ENCODE measurements around the gene LEPROT. TPM values are rescaled to one million over a fixed set of nuclear protein-coding genes. Genes with fewer than 3 reads are reported as not detected.

Gene LEPROT
- polyA plus RNA-seq, 1 donor from 2014 or later, result 39.2 TPM

GRCh38 chr1:65425697-65426096, 5.2 kb downstream of the LEPROT start:
- Histone ChIP-seq H3K4me3 (ENCODE audit: low read length) (no peak overlapping the region), H3K27me3 (ENCODE audit: insufficient read depth, low read depth, low read length) (no peaks in the 10 kb centered on the region), H3K36me3 (ENCODE audit: insufficient read depth, low read length) (no peaks in the 10 kb centered on the region), H3K27ac (ENCODE audit: low read length) (no peak overlapping the region), H4K20me1 (ENCODE audit: insufficient read depth) (no peaks in the 10 kb centered on the region), H3K9me2 (ENCODE audit: insufficient read depth, low read length) (no peaks in the 10 kb centered on the region), H3K9ac (ENCODE audit: low read length) (no peak overlapping the region), H2AFZ (ENCODE audit: low read depth, low read length) (no peak overlapping the region), H3K79me2 (replicated peaks; ENCODE audit: insufficient read depth, low read length) (peaks cover 18% of the 10 kb centered on the region), H3F3A (ENCODE audit: insufficient read depth, low read length, poor library complexity, severe bottlenecking) (peaks cover 6% of the 10 kb centered on the region), H3K4me2 (ENCODE audit: low read length) (no peak overlapping the region), H3K9me3 (ENCODE audit: low read length) (no peaks in the 10 kb centered on the region)
- no peak for TF ChIP-seq CTCF (IDR thresholded peaks at IDR 0.05; ENCODE audit: poor library complexity, severe bottlenecking)
- TF ChIP-seq EP300 (conservative IDR thresholded peaks at IDR 0.05; ENCODE audit: poor library complexity, severe bottlenecking), result no peak
- no peak for TF ChIP-seq REST (IDR thresholded peaks at IDR 0.05; ENCODE audit: borderline replicate concordance)
- no peak for TF ChIP-seq POLR2AphosphoS5 (IDR thresholded peaks at IDR 0.05)
- no peak for TF ChIP-seq MXI1 (conservative IDR thresholded peaks at IDR 0.05; ENCODE audit: poor library complexity, severe bottlenecking)
- no peak for TF ChIP-seq EZH2 (IDR thresholded peaks at IDR 0.05; ENCODE audit: borderline replicate concordance, insufficient read depth, low read length, poor library complexity, severe bottlenecking)
- TF ChIP-seq SMC3 (conservative IDR thresholded peaks at IDR 0.05; ENCODE audit: poor library complexity), result no peak
- TF ChIP-seq RAD21 (conservative IDR thresholded peaks at IDR 0.05), result no peak
- TF ChIP-seq TAF1 (IDR thresholded peaks at IDR 0.05; ENCODE audit: low read depth), result no peak

GRCh38 chr1:65429078-65429477, 8.6 kb downstream of the LEPROT start:
- no peaks in the 10 kb centered on the region for H3K9me3 ChIP-seq (ENCODE audit: low read length)
- H3K9ac ChIP-seq (ENCODE audit: low read length), result no peak overlapping the region
- H3F3A ChIP-seq (ENCODE audit: insufficient read depth, low read length, poor library complexity, severe bottlenecking), result no peaks in the 10 kb centered on the region
- peaks cover 7% of the 10 kb centered on the region for H3K79me2 ChIP-seq (replicated peaks; ENCODE audit: insufficient read depth, low read length)
- H3K36me3 ChIP-seq (ENCODE audit: insufficient read depth, low read length), result no peaks in the 10 kb centered on the region
- no peak overlapping the region for H2AFZ ChIP-seq (ENCODE audit: low read depth, low read length)
- no peak for TF ChIP-seq EZH2 (IDR thresholded peaks at IDR 0.05; ENCODE audit: borderline replicate concordance, insufficient read depth, low read length, poor library complexity, severe bottlenecking)
- TF ChIP-seq POLR2AphosphoS5 (IDR thresholded peaks at IDR 0.05), result no peak
- no peak for TF ChIP-seq RAD21 (conservative IDR thresholded peaks at IDR 0.05)
- no peak for TF ChIP-seq CTCF (IDR thresholded peaks at IDR 0.05; ENCODE audit: poor library complexity, severe bottlenecking)
- no peak for TF ChIP-seq EP300 (conservative IDR thresholded peaks at IDR 0.05; ENCODE audit: poor library complexity, severe bottlenecking)
- no peak for TF ChIP-seq REST (IDR thresholded peaks at IDR 0.05; ENCODE audit: borderline replicate concordance)
- no peak for TF ChIP-seq MXI1 (conservative IDR thresholded peaks at IDR 0.05; ENCODE audit: poor library complexity, severe bottlenecking)
- TF ChIP-seq SMC3 (conservative IDR thresholded peaks at IDR 0.05; ENCODE audit: poor library complexity), result no peak
- TF ChIP-seq TAF1 (IDR thresholded peaks at IDR 0.05; ENCODE audit: low read depth), result no peak
- H3K4me3 ChIP-seq (ENCODE audit: low read length), result no peak overlapping the region
- no peak overlapping the region for H3K4me2 ChIP-seq (ENCODE audit: low read length)
- H3K9me2 ChIP-seq (ENCODE audit: insufficient read depth, low read length), result no peaks in the 10 kb centered on the region
- no peaks in the 10 kb centered on the region for H3K27me3 ChIP-seq (ENCODE audit: insufficient read depth, low read depth, low read length)
- no peaks in the 10 kb centered on the region for H4K20me1 ChIP-seq (ENCODE audit: insufficient read depth)
- no peak overlapping the region for H3K27ac ChIP-seq (ENCODE audit: low read length)

Measured in neural cell (in vitro differentiated cells).